ENCODE measurements around the gene SDCCAG8. TPM values are rescaled to one million over a fixed set of nuclear protein-coding genes. Genes with fewer than 3 reads are reported as not detected.

The SDCCAG8 gene
- total and polyA plus RNA-seq, 2 experiments from 2014 or later, result 28.0 to 66.7 TPM

- TF ChIP-seq CTCF (conservative IDR thresholded peaks at IDR 0.05; ENCODE audit: low read depth in 2 of 2), result no peak
These were observed 231.3 kb downstream of the SDCCAG8 start (continued) for GRCh38 chr1:243487036-243487648.

- H3K9me3 Mint-ChIP-seq, result peaks cover 1% of the 10 kb centered on the region
- H3F3A ChIP-seq (replicated peaks; ENCODE audit: low read depth), result peaks cover 41% of the 10 kb centered on the region
- no peaks in the 10 kb centered on the region for H3K36me3 ChIP-seq (ENCODE audit: insufficient read depth)
- H3K27me3 Mint-ChIP-seq (ENCODE audit: insufficient read depth, low read depth, poor library complexity), result peaks cover 6% of the 10 kb centered on the region
- H3K27ac ChIP-seq (ENCODE audit: low read depth), result no peak overlapping the region
- peaks cover 48% of the 10 kb centered on the region for H3K4me1 ChIP-seq (ENCODE audit: insufficient read depth)
- peaks cover under 1% of the 10 kb centered on the region; the same call in 2 of the 3 replicates for H3K36me3 Mint-ChIP-seq (ENCODE audit: low read depth)
- H3K27me3 ChIP-seq (ENCODE audit: insufficient read depth), result no peaks in the 10 kb centered on the region
- no peak overlapping the region for H3K4me3 Mint-ChIP-seq
- ATAC-seq (peak; percentile 18), DNase-seq (ENCODE audit: low spot score) (peak; percentile 80)
- H4K20me1 ChIP-seq (replicated peaks; ENCODE audit: insufficient read depth), result no peaks in the 10 kb centered on the region
- H3K4me2 ChIP-seq, result peak overlapping the region; percentile 48; the same call in 1 of the 2 replicates
- H3K4me1 Mint-ChIP-seq, result peaks cover 49% of the 10 kb centered on the region
- H3K4me3 ChIP-seq, result no peak overlapping the region
- H3K79me2 ChIP-seq (replicated peaks; ENCODE audit: insufficient read depth), result no peaks in the 10 kb centered on the region
- no peak overlapping the region for H2AFZ ChIP-seq
- H3K27ac Mint-ChIP-seq, result no peak overlapping the region; the same call in 1 of the 2 replicates
- H3K9me2 ChIP-seq (ENCODE audit: insufficient read depth), result no peaks in the 10 kb centered on the region; the same call in 1 of the 2 replicates
- TF ChIP-seq REST (IDR thresholded peaks at IDR 0.05; ENCODE audit: unreplicated experiment) (no peak), ZNF462 (CRISPR knock-in tag; IDR thresholded peaks at IDR 0.05) (no peak), EZH2phosphoT487 (IDR thresholded peaks at IDR 0.05; ENCODE audit: unreplicated experiment) (no peak), POLR2AphosphoS5 (IDR thresholded peaks at IDR 0.05; ENCODE audit: low read depth) (no peak), ZNF331 (CRISPR knock-in tag; IDR thresholded peaks at IDR 0.05; ENCODE audit: low read depth) (no peak), ZNF114 (CRISPR knock-in tag; IDR thresholded peaks at IDR 0.05) (no peak), JUNB (IDR thresholded peaks at IDR 0.05; ENCODE audit: unreplicated experiment) (no peak), NANOG (IDR thresholded peaks at IDR 0.05; ENCODE audit: borderline replicate concordance) (no peak), ETS1 (IDR thresholded peaks at IDR 0.05) (no peak), STAT1 (IDR thresholded peaks at IDR 0.05; ENCODE audit: unreplicated experiment) (no peak), CREB1 (CRISPR knock-in tag; IDR thresholded peaks at IDR 0.05; ENCODE audit: low read depth) (no peak)
These were observed 231.9 kb downstream of the SDCCAG8 start for GRCh38 chr1:243487649-243488227.

Measured in GM23338 (cell line).